Endodermal cell (in vitro differentiated cells): ENCODE measurements around the gene PALLD. TPM values are rescaled to one million over a fixed set of nuclear protein-coding genes. Genes with fewer than 3 reads are reported as not detected.
A peak's percentile ranks its signal among the peaks of the same experiment; 100 is the strongest.

Experiments
- DNase-seq: peaks from one replicate; pipeline ENCODE4 v3.0.0-alpha.2; 2017
- H3K27ac ChIP-seq: 2 replicates; pipeline ENCODE4 v1.5.1; 2013; ENCODE audit warnings: mild to moderate bottlenecking, low read depth, low read length, moderate library complexity
- H3K27me3 ChIP-seq: 2 replicates; pipeline ENCODE4 v1.6.1; 2013; ENCODE audit warnings: mild to moderate bottlenecking, low read length, moderate library complexity; ENCODE audit not compliant: insufficient read depth, control insufficient read depth, poor library complexity, severe bottlenecking
- H3K36me3 ChIP-seq: 2 replicates; pipeline ENCODE4 v1.7.0; 2013; ENCODE audit warnings: mild to moderate bottlenecking, low read length, moderate library complexity; ENCODE audit not compliant: control insufficient read depth, insufficient read depth
- H3K4me1 ChIP-seq: one replicate; pipeline ENCODE4 v1.7.0; 2013; ENCODE audit warnings: low read length; ENCODE audit not compliant: control insufficient read depth, insufficient read depth
- H3K4me3 ChIP-seq: 2 replicates; pipeline ENCODE4 v1.5.1; 2013; ENCODE audit warnings: mild to moderate bottlenecking, low read length, moderate library complexity
- H3K9ac ChIP-seq: 2 replicates; pipeline ENCODE4 v1.6.1; 2013; ENCODE audit warnings: mild to moderate bottlenecking, low read length, moderate library complexity; ENCODE audit not compliant: poor library complexity, severe bottlenecking; ENCODE audit errors: extremely low read depth
- H3K9me3 ChIP-seq: 2 replicates; pipeline ENCODE4 v1.6.1; 2013; ENCODE audit warnings: mild to moderate bottlenecking, low read length, moderate library complexity; ENCODE audit not compliant: control insufficient read depth
- H3K27ac Mint-ChIP-seq: 2 replicates; pipeline ENCODE4 v1.8.0; 2020; ENCODE audit warnings: mixed read lengths
- H3K27me3 Mint-ChIP-seq: 2 replicates; pipeline ENCODE4 v1.8.0; 2021; ENCODE audit warnings: mild to moderate bottlenecking, mixed read lengths; ENCODE audit not compliant: insufficient read depth
- H3K36me3 Mint-ChIP-seq: 2 replicates; pipeline ENCODE4 v1.8.0; 2020; ENCODE audit warnings: low read depth, mixed read lengths
- H3K4me1 Mint-ChIP-seq: 2 replicates; pipeline ENCODE4 v1.8.0; 2020; ENCODE audit warnings: mixed read lengths
- H3K4me3 Mint-ChIP-seq: 2 replicates; pipeline ENCODE4 v1.8.0; 2020; ENCODE audit warnings: mild to moderate bottlenecking, moderate library complexity, mixed read lengths
- H3K9me3 Mint-ChIP-seq: 2 replicates; pipeline ENCODE4 v1.8.0; 2020; ENCODE audit warnings: mild to moderate bottlenecking, mixed read lengths
- CTCF ChIP-seq: fragments of 200-600 bp; sonication (generic); conservative IDR thresholded peaks from 2 replicates; pipeline ENCODE4 v1.5.0; 2021; ENCODE audit warnings: antibody characterized with exemption, mild to moderate bottlenecking
- WGBS, 2 experiments: methylation state at CpG; one replicate each; pipeline versions ENCODE4 v1.1.5 to v1.1.7; 2013; ENCODE audit warnings: missing lambda C conversion rate in 2 of 2, mixed read lengths in 1 of 2; ENCODE audit not compliant: insufficient coverage in 1 of 2, insufficient read length in 1 of 2; 5-methylcytosine and 5-hydroxymethylcytosine counted together
- total RNA-seq, 2 donors: library from RNA; stranded (reverse); fragmentation: NEBNext Ultra II Directional in 1 of 2; extraction: Animal tissue kit (Norgen Biotek cat#: 25700) in 1 of 2; gene quantifications; 2 replicates in 1 of 2; 3 replicates in 1 of 2; pipeline ENCODE4 v1.2.1, GENCODE V29; 2021

Gene PALLD
- total RNA-seq, 2 donors from 2014 or later: 51.8 to 86.7 TPM

GRCh38 chr4:168863719-168864647 is 367.1 kb downstream of the PALLD start:
- 82 to 93% methylated on average over 5 to 10 of the region's 10 CpGs for WGBS, 2 experiments
- no peak overlapping the region for H3K9ac ChIP-seq
- H3K4me1 Mint-ChIP-seq: peaks cover 6% of the 10 kb centered on the region

GRCh38 chr4:168864821-168865541 is 368.1 kb downstream of the PALLD start:
- H3K27me3 ChIP-seq: no peaks in the 10 kb centered on the region
- H3K27ac ChIP-seq: no peak overlapping the region
- 50 to 72% methylated on average over 2 to 5 of the region's 5 CpGs for WGBS, 2 experiments
- no peaks in the 10 kb centered on the region for H3K9me3 ChIP-seq
- peak; percentile 65 for DNase-seq
- peaks cover 6% of the 10 kb centered on the region for H3K4me1 Mint-ChIP-seq
- peaks cover 55% of the 10 kb centered on the region for H3K36me3 ChIP-seq
- no peaks in the 10 kb centered on the region for H3K4me1 ChIP-seq
- H3K4me3 ChIP-seq: no peak overlapping the region
- H3K4me3 Mint-ChIP-seq: no peak overlapping the region
- no peaks in the 10 kb centered on the region for H3K27me3 Mint-ChIP-seq
- no peak overlapping the region for H3K9ac ChIP-seq
- no peaks in the 10 kb centered on the region for H3K9me3 Mint-ChIP-seq
- peak; percentile 81 for TF ChIP-seq CTCF
- H3K36me3 Mint-ChIP-seq: peaks cover 17% of the 10 kb centered on the region
- H3K27ac Mint-ChIP-seq: no peak overlapping the region

More at GRCh38 chr4:168863719-168864647, 367.1 kb downstream of the PALLD start:
- H3K27me3 Mint-ChIP-seq: no peaks in the 10 kb centered on the region
- Histone ChIP-seq H3K36me3 (peaks cover 53% of the 10 kb centered on the region), H3K4me1 (no peaks in the 10 kb centered on the region), H3K27me3 (no peaks in the 10 kb centered on the region), H3K9me3 (no peaks in the 10 kb centered on the region), H3K27ac (no peak overlapping the region), H3K4me3 (no peak overlapping the region)
- TF ChIP-seq CTCF: no peak
- no peaks in the 10 kb centered on the region for H3K9me3 Mint-ChIP-seq
- DNase-seq: no peak
- H3K36me3 Mint-ChIP-seq: peaks cover 19% of the 10 kb centered on the region
- no peak overlapping the region for H3K27ac Mint-ChIP-seq
- H3K4me3 Mint-ChIP-seq: no peak overlapping the region

- no peak for DNase-seq
- H3K27me3 Mint-ChIP-seq: no peaks in the 10 kb centered on the region
- TF ChIP-seq CTCF: no peak
- H3K27me3 ChIP-seq: no peaks in the 10 kb centered on the region
- H3K27ac ChIP-seq: no peak overlapping the region
- H3K36me3 Mint-ChIP-seq: peaks cover 15% of the 10 kb centered on the region
- no peak overlapping the region for H3K4me3 ChIP-seq
- H3K9me3 Mint-ChIP-seq: no peaks in the 10 kb centered on the region
- peaks cover 50% of the 10 kb centered on the region for H3K36me3 ChIP-seq
- H3K27ac Mint-ChIP-seq: no peak overlapping the region
- no peak overlapping the region for H3K4me3 Mint-ChIP-seq
- no peak overlapping the region for H3K9ac ChIP-seq
- peaks cover 6% of the 10 kb centered on the region for H3K4me1 Mint-ChIP-seq
- no peaks in the 10 kb centered on the region for H3K9me3 ChIP-seq
- H3K4me1 ChIP-seq: no peaks in the 10 kb centered on the region
- 91 to 97% methylated on average over 3 of the region's 3 CpGs for WGBS, 2 experiments
Measured at GRCh38 chr4:168865854-168866253, 369.0 kb downstream of the PALLD start.
